ENCODE data around the gene ATF2.

Gene ATF2

DNA sequence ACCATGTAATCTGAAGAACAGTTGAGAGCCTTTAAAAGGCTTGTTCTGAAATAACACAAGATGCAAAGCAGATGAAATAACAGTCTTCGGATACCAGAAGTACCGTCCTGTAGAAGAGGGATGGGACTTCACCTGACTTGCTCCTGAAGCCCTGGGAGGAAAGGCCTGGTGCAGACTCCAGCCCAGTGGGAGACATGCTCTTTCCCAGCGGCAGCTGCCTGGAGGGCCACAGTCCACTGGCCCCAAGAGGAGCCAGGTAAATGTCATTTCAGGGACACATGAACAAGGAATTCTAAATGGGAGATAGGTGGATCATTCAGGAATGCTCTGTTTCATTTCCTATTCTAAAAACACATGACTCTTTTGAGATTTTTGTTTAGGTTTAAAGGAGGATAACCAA, 140.2 kb downstream of the ATF2 start:
- Histone ChIP-seq H2AFZ (ENCODE audit: low read length, unreplicated experiment) (no peak overlapping the region), H3K79me2 (ENCODE audit: control insufficient read depth, insufficient read depth, low read length, unreplicated experiment) (no peaks in the 10 kb centered on the region), H3K36me3 (ENCODE audit: insufficient read depth, low read length) (no peaks in the 10 kb centered on the region), H3K27me3 (ENCODE audit: insufficient read depth, low read length) (no peaks in the 10 kb centered on the region), H3K27ac (ENCODE audit: low read depth, low read length) (no peak overlapping the region), H3K4me1 (ENCODE audit: control insufficient read depth, insufficient read depth, low read length, unreplicated experiment) (no peaks in the 10 kb centered on the region), H3K4me3 (ENCODE audit: low read depth, low read length) (no peak overlapping the region)

- Histone ChIP-seq H3K27ac (ENCODE audit: low read depth, low read length) (no peak overlapping the region), H3K79me2 (ENCODE audit: control insufficient read depth, insufficient read depth, low read length, unreplicated experiment) (no peaks in the 10 kb centered on the region), H3K4me1 (ENCODE audit: control insufficient read depth, insufficient read depth, low read length, unreplicated experiment) (no peaks in the 10 kb centered on the region), H3K36me3 (ENCODE audit: insufficient read depth, low read length) (no peaks in the 10 kb centered on the region), H3K4me3 (ENCODE audit: low read depth, low read length) (no peak overlapping the region), H3K27me3 (ENCODE audit: insufficient read depth, low read length) (no peaks in the 10 kb centered on the region), H2AFZ (ENCODE audit: low read length, unreplicated experiment) (no peak overlapping the region)
Observed at GRCh38 chr2:175026385-175026784, 141.6 kb downstream of the ATF2 start.

- H3K4me1 ChIP-seq (ENCODE audit: control insufficient read depth, insufficient read depth, low read length, unreplicated experiment) = no peaks in the 10 kb centered on the region
- H3K79me2 ChIP-seq (ENCODE audit: control insufficient read depth, insufficient read depth, low read length, unreplicated experiment) = no peaks in the 10 kb centered on the region
- H3K4me3 ChIP-seq (ENCODE audit: low read depth, low read length) = no peak overlapping the region
- no peaks in the 10 kb centered on the region for H3K27me3 ChIP-seq (ENCODE audit: insufficient read depth, low read length)
- no peak overlapping the region for H3K27ac ChIP-seq (ENCODE audit: low read depth, low read length)
- no peaks in the 10 kb centered on the region for H3K36me3 ChIP-seq (ENCODE audit: insufficient read depth, low read length)
- H2AFZ ChIP-seq (ENCODE audit: low read length, unreplicated experiment) = no peak overlapping the region
Observed at GRCh38 chr2:175025946-175026345, 142.1 kb downstream of the ATF2 start.

DNA sequence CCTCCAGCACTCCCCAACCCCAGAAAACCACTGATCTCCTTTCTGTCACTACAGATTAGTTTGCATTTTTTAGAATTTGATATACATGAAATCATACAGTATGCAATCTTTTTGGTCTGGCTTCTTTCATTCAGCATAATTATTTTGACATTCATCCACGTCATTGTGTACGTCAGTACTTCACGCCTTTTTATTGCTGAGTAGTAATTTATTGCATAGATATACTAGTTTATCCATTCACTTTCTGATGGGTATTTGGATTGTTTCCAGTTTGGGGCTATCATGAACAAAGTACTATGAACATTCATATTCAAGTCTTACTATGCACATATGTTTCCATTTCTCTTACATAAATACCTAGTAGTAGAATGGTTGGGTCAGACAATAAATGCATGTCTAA, 142.8 kb downstream of the ATF2 start:
- H3K4me1 ChIP-seq (ENCODE audit: control insufficient read depth, insufficient read depth, low read length, unreplicated experiment) = no peaks in the 10 kb centered on the region
- no peaks in the 10 kb centered on the region for H3K79me2 ChIP-seq (ENCODE audit: control insufficient read depth, insufficient read depth, low read length, unreplicated experiment)
- no peaks in the 10 kb centered on the region for H3K36me3 ChIP-seq (ENCODE audit: insufficient read depth, low read length)
- H3K27ac ChIP-seq (ENCODE audit: low read depth, low read length) = no peak overlapping the region
- no peak overlapping the region for H2AFZ ChIP-seq (ENCODE audit: low read length, unreplicated experiment)
- H3K4me3 ChIP-seq (ENCODE audit: low read depth, low read length) = no peak overlapping the region
- no peaks in the 10 kb centered on the region for H3K27me3 ChIP-seq (ENCODE audit: insufficient read depth, low read length)

DNA sequence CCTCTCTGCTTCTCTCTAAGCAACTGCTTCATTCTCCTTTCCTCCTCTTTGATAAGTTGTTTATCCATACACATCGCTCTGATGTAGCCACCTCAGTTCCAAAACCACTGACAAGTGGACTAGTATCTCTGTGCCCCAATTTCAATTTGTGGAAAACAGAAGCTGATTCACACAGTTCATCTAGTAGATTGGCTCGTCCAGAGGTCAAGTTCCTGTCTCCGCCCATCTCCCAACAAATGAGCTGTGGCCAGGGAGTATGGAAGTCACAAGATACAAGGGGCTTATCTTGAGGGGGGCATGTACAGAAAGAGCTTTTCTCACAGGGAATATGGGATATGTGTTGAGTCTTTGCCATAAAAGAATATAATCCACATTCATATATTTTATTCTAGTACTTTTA, 145.1 kb downstream of the ATF2 start:
- Histone ChIP-seq H3K79me2 (ENCODE audit: control insufficient read depth, insufficient read depth, low read length, unreplicated experiment) (no peaks in the 10 kb centered on the region), H3K4me3 (ENCODE audit: low read depth, low read length) (no peak overlapping the region), H3K27me3 (ENCODE audit: insufficient read depth, low read length) (no peaks in the 10 kb centered on the region), H3K4me1 (ENCODE audit: control insufficient read depth, insufficient read depth, low read length, unreplicated experiment) (no peaks in the 10 kb centered on the region), H3K36me3 (ENCODE audit: insufficient read depth, low read length) (no peaks in the 10 kb centered on the region), H3K27ac (ENCODE audit: low read depth, low read length) (no peak overlapping the region), H2AFZ (ENCODE audit: low read length, unreplicated experiment) (no peak overlapping the region)
